ENCODE data around the gene NUFIP2. TPM values are rescaled to one million over a fixed set of nuclear protein-coding genes. Genes with fewer than 3 reads are reported as not detected.
"Not testable (repeated sequence)": the region's sequence is repeated elsewhere in the genome, so short reads cannot be mapped to it uniquely, and the experiment has no call there.

NUFIP2 gene
- total RNA-seq, 1 donor from 2014 or later, result 61.8 TPM

DNA sequence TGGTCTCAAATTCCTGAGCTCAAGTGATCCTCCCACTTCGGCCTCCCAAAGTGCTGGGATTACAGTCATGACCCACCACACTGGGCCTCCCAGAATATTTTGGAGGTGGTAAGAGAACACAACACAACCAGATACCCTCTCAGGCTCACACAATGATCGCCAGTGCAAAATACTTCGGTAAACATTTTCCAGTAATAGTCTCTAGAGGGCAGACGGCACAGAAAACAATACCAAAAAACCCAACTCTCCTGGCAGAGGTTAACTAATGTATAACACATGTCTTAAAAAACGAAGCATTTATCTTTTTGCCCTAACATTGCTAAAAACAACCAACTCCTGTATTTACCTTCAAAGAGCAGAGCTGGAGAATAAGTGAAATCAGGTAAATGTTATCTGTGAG is 10.5 kb downstream of the NUFIP2 start:
- ATAC-seq (ENCODE audit: low read depth) (no peak), DNase-seq (no peak)
- no peak overlapping the region for H3K27ac Mint-ChIP-seq
- TF ChIP-seq CTCF (IDR thresholded peaks at IDR 0.05), result no peak
- H3K4me3 Mint-ChIP-seq, result no peak overlapping the region
- peaks cover 44% of the 10 kb centered on the region for H3K4me1 Mint-ChIP-seq
- ChIA-PET POLR2A (no interaction called here), CTCF (interaction anchor here (1.2 kb wide), 1 partner anchor 159 kb away, joined by 4 read pairs; no protein-coding TSS in a partner anchor)
- H3K27me3 Mint-ChIP-seq, result no peaks in the 10 kb centered on the region
- intact Hi-C loops (cut with micrococcal nuclease), result no loop called here
- H3K36me3 Mint-ChIP-seq (ENCODE audit: low read depth), result peaks cover 87% of the 10 kb centered on the region
- H3K9me3 Mint-ChIP-seq, result peaks cover 4% of the 10 kb centered on the region

GRCh38 chr17:29279397-29280070 is 14.4 kb downstream of the NUFIP2 start:
- Mint-ChIP-seq H3K27ac (no peak overlapping the region), H3K9me3 (peaks cover 7% of the 10 kb centered on the region), H3K4me1 (peaks cover 54% of the 10 kb centered on the region), H3K36me3 (ENCODE audit: low read depth) (peaks cover 86% of the 10 kb centered on the region), H3K27me3 (no peaks in the 10 kb centered on the region), H3K4me3 (no peak overlapping the region)
- CTCF ChIA-PET, result no interaction called here
- no peak for ATAC-seq (ENCODE audit: low read depth)
- TF ChIP-seq CTCF (IDR thresholded peaks at IDR 0.05), result no peak
- intact Hi-C loops (cut with micrococcal nuclease), result no loop called here
- no peak for DNase-seq
- POLR2A ChIA-PET, result interaction anchor here (3.7 kb wide), 1 partner anchor 14 kb away, joined by 12 read pairs; the partner anchor contains the start of gene NUFIP2

DNA sequence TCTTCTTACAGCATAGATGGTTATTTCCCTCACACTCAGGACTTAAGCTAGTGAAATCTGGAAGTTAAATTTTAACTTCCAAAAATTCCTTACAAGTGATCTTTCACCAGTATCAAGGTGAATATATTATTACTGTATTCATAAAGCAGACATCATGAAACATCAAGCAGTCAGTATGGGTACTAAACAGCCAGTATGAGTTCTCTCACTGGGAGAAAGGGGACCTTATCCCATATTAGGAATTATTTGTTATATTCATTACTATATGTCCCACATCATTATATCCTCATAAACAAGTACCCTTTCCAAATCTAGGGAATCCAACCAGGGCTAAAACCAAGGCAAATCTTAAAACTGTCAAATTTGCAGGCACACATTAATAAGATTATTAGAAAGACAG is 15.3 kb downstream of the NUFIP2 start:
- POLR2A ChIA-PET, result interaction anchor here (3.7 kb wide), 1 partner anchor 15 kb away, joined by 12 read pairs; the partner anchor contains the start of gene NUFIP2
- H3K4me3 Mint-ChIP-seq, result no peak overlapping the region
- peaks cover 88% of the 10 kb centered on the region for H3K36me3 Mint-ChIP-seq (ENCODE audit: low read depth)
- intact Hi-C loops (cut with micrococcal nuclease), result no loop called here
- DNase-seq (no peak), ATAC-seq (ENCODE audit: low read depth) (no peak)
- CTCF ChIA-PET, result no interaction called here
- H3K4me1 Mint-ChIP-seq, result peaks cover 56% of the 10 kb centered on the region
- H3K27me3 Mint-ChIP-seq, result no peaks in the 10 kb centered on the region
- peaks cover 7% of the 10 kb centered on the region for H3K9me3 Mint-ChIP-seq
- TF ChIP-seq CTCF (IDR thresholded peaks at IDR 0.05), result no peak
- no peak overlapping the region for H3K27ac Mint-ChIP-seq

DNA sequence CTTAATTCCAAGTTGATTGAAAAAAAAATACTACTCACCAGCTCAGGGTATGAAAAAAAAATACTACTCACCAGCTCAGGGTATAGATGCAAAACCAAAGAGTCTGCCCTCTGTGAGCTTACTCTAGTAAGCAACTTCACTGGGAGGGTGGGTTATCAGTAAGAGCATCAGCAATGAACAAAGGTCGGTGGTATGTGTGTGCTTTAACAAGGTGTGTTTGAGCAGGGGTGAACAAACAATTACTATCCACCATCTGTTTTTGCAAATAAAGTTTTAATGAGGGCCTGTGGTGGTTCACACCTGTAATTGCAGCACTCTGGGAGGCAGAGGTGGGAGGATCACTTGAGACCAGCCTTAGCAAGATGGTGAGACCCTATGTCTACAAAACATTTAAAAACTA is 20.0 kb downstream of the NUFIP2 start:
- ATAC-seq (ENCODE audit: low read depth) (no peak), DNase-seq (no peak)
- POLR2A ChIA-PET, result interaction anchor here (0.7 kb wide), 1 partner anchor 62 kb away, joined by 3 read pairs; no protein-coding TSS in a partner anchor
- H3K27me3 Mint-ChIP-seq, result no peaks in the 10 kb centered on the region
- H3K4me3 Mint-ChIP-seq, result no peak overlapping the region
- intact Hi-C loops (cut with micrococcal nuclease), result loop anchor here (2.0 kb wide), 1 partner anchor 15 kb away; no protein-coding TSS in a partner anchor
- peaks cover 81% of the 10 kb centered on the region for H3K36me3 Mint-ChIP-seq (ENCODE audit: low read depth)
- H3K4me1 Mint-ChIP-seq, result peaks cover 43% of the 10 kb centered on the region
- TF ChIP-seq CTCF (IDR thresholded peaks at IDR 0.05), result no peak
- CTCF ChIA-PET, result interaction anchor here (1.3 kb wide), 1 partner anchor 54 kb away, joined by 3 read pairs; no protein-coding TSS in a partner anchor
- H3K9me3 Mint-ChIP-seq, result peaks cover 4% of the 10 kb centered on the region
- no peak overlapping the region for H3K27ac Mint-ChIP-seq

- H3K27me3 Mint-ChIP-seq; ATAC-seq (ENCODE audit: low read depth); H3K4me3 Mint-ChIP-seq; H3K27ac Mint-ChIP-seq; intact Hi-C loops (cut with micrococcal nuclease); DNase-seq; POLR2A ChIA-PET; H3K9me3 Mint-ChIP-seq: not testable (repeated sequence)
- CTCF ChIA-PET, result interaction anchor here (0.6 kb wide), 1 partner anchor 265 kb away, joined by 3 read pairs; no protein-coding TSS in a partner anchor
- peaks cover 76% of the 10 kb centered on the region for H3K36me3 Mint-ChIP-seq (ENCODE audit: low read depth)
- H3K4me1 Mint-ChIP-seq, result peaks cover 30% of the 10 kb centered on the region
Observed at GRCh38 chr17:29271980-29272379, 22.0 kb downstream of the NUFIP2 start.

Data from activated B cell treated with CpG ODN at 0.5 μM for 24 hours (primary cell).